Dendritic cell treated with granulocyte-macrophage colony-stimulating factor and Interleukin-4, amounts not matched to agents 40 ng/mL and 50 ng/mL, for 4 days (primary cell): Measurements from ENCODE around the gene TNRC6B.

ENCODE experiments used
- H3K27ac Mint-ChIP-seq: one replicate; pipeline ENCODE4 v1.8.0; 2022; ENCODE audit warnings: mild to moderate bottlenecking, mixed read lengths
- H3K27me3 Mint-ChIP-seq: one replicate; pipeline ENCODE4 v1.8.0; 2022; ENCODE audit warnings: mild to moderate bottlenecking, mixed read lengths
- H3K36me3 Mint-ChIP-seq: one replicate; pipeline ENCODE4 v1.8.0; 2022; ENCODE audit warnings: low read depth, mixed read lengths
- H3K4me1 Mint-ChIP-seq: one replicate; pipeline ENCODE4 v1.8.0; 2022; ENCODE audit warnings: low read depth, mixed read lengths
- H3K4me3 Mint-ChIP-seq: one replicate; pipeline ENCODE4 v1.8.0; 2022; ENCODE audit warnings: mild to moderate bottlenecking, moderate library complexity, mixed read lengths
- H3K9me3 Mint-ChIP-seq: one replicate; pipeline ENCODE4 v1.8.0; 2022; ENCODE audit warnings: mixed read lengths
- intact Hi-C: fragments of 100-400 bp; cut with micrococcal nuclease; formaldehyde crosslinking; loops from one replicate; pipeline ENCODE4 v1.15.0; 2022

TNRC6B gene

DNA sequence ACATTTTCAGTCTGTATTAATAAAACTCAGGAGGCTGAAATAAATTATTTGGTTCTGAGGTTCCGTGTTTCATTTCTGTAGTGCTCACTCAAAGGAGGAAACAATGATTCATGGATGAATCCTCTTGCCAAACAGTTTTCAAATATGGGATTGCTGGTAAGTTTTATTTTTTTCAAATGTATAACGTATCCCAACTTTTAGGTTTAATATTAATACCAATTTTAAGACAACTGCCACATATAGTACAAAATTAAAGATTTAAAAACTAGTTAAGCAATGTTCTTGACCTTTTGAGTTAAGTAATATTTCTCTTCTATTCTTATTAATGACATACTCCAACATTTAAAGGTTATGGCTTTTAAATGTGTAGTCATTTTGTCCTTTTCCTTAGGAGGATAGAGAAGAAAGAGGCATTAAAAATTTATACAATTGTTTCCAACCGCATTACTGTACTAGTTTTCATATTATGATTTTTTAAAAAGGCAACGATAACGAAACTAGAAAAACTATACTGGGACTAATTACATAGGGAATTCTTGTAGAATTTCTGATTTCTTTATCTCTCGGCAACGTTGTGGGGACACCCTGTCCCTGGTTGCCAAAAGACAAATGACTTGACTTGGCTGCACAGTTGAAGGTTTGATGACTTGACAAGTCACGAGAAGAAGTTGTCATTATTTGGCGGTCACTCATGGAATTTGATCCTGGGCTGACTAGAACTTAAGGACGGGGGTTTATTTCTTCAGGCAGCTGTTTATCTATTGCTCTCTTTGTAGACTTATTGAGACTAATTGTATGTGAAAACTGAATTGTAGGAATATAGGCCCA is 99.5 kb downstream of the TNRC6B start:
- Mint-ChIP-seq H3K4me1 (peaks cover 14% of the 10 kb centered on the region), H3K36me3 (peaks cover 91% of the 10 kb centered on the region), H3K9me3 (no peaks in the 10 kb centered on the region), H3K27ac (no peak overlapping the region), H3K4me3 (no peak overlapping the region), H3K27me3 (no peaks in the 10 kb centered on the region)
- intact Hi-C loops: no loop called here

DNA sequence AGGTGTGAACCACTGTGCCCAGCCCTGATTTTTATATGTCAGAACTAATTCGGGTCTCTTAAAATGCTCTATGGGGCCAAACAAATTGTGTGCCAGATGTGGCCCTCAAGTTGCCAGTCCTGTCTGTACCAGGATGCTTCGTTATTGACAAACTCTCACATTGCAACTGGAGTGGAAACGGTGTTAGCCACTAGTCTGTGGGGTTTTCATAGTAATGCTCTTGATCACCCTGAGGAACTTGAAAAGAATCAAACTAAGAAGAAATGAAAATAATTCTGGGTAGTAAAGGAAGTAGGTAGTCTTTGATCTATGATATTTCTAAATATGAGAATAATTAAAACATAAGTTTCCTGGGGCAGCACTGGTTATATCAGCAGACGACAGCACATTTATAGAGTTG is 101.3 kb downstream of the TNRC6B start:
- Mint-ChIP-seq H3K27ac (no peak overlapping the region), H3K4me3 (no peak overlapping the region), H3K9me3 (no peaks in the 10 kb centered on the region), H3K4me1 (peaks cover 14% of the 10 kb centered on the region), H3K27me3 (no peaks in the 10 kb centered on the region), H3K36me3 (peaks cover 73% of the 10 kb centered on the region)
- intact Hi-C loops: no loop called here

DNA sequence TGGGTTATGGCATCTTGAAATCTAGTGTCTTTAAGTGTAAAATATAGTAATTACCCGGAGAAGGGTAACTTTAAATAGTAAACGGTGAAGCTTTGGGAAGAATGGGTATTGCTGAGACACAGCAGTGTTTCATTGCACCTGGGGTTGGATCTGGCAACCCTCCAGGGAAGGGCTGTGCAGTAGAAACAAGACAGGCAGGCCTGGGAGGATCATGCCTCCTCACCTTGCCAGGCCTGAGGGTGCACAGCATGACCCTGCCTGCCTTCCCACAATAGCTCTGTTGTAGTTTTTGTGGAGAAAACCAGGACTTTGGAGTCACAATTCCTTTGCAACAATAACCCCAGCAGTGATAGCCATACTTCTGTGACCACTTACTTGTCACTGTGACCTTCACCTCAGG is 104.0 kb downstream of the TNRC6B start:
- no peaks in the 10 kb centered on the region for H3K4me1 Mint-ChIP-seq
- H3K36me3 Mint-ChIP-seq: peaks cover 74% of the 10 kb centered on the region
- H3K27ac Mint-ChIP-seq: no peak overlapping the region
- no peaks in the 10 kb centered on the region for H3K27me3 Mint-ChIP-seq
- H3K9me3 Mint-ChIP-seq: no peaks in the 10 kb centered on the region
- H3K4me3 Mint-ChIP-seq: no peak overlapping the region
- intact Hi-C loops: no loop called here

DNA sequence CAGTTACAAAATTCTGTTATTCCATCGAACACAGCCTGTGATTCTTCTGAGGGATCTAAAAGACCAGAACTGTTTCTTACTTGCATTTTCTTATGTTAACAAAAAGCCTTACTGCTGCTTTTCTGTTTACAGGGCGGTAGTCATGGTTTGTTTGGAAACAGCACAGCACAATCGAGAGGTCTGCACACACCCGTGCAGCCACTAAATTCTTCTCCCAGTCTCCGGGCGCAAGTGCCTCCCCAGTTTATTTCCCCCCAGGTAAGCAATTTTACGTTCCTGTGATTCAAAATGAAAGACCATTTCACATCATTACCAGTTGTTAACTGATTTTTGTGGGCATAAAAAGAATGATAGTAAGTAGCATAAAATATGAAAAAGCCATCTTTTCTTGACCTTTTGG is 107.8 kb downstream of the TNRC6B start:
- no peaks in the 10 kb centered on the region for H3K27me3 Mint-ChIP-seq
- peaks cover 76% of the 10 kb centered on the region for H3K36me3 Mint-ChIP-seq
- H3K4me3 Mint-ChIP-seq: no peak overlapping the region
- no peaks in the 10 kb centered on the region for H3K9me3 Mint-ChIP-seq
- intact Hi-C loops: no loop called here
- H3K27ac Mint-ChIP-seq: no peak overlapping the region
- peaks cover 6% of the 10 kb centered on the region for H3K4me1 Mint-ChIP-seq

DNA sequence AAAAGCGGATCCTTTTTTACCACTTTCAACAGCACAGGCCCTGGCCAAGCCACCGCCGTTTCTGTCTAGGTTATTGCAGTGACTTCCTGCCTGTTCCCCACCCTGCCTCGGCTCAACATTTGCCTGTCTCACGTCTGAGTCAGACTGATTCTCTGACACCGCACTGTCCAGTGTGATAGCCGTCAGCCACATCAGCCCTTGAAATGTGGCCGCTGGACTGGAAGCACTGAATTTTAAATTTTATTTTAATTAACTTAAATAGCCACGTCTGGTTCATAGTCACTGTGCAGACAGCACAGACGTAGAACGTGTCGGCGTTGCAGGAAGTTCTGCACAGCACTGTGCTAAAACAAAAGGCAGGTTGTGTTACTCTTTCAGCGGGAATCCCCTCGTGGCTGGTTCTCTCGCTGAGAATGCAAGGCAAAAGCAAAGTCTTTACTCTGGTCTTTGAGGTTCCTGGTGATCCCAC is 112.3 kb downstream of the TNRC6B start:
- Mint-ChIP-seq H3K4me3 (no peak overlapping the region), H3K4me1 (peaks cover 6% of the 10 kb centered on the region), H3K9me3 (no peaks in the 10 kb centered on the region), H3K27me3 (no peaks in the 10 kb centered on the region), H3K27ac (no peak overlapping the region), H3K36me3 (peaks cover 98% of the 10 kb centered on the region)
- intact Hi-C loops: no loop called here

DNA sequence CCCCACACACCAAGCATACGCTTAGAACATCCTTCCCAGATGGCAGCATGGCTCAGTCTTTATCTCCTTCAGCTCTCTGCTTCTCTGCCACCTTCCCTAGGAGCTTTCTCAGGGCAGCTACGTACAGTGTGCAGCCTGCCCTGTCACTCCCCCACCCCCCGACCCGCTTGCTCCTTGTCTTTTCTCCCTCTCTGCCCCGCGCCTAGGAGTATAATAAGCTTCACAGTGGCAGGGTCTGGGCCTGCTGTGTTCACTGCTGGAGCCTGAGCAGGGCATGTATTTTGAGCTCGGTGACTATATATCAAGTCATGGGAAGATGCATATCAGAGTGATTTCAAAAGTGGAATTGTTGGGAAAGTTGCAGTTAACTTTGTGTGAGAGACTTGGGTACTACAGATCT is 112.8 kb downstream of the TNRC6B start:
- intact Hi-C loops: no loop called here
- no peaks in the 10 kb centered on the region for H3K27me3 Mint-ChIP-seq
- no peak overlapping the region for H3K27ac Mint-ChIP-seq
- peaks cover 98% of the 10 kb centered on the region for H3K36me3 Mint-ChIP-seq
- H3K9me3 Mint-ChIP-seq: no peaks in the 10 kb centered on the region
- H3K4me1 Mint-ChIP-seq: peaks cover 6% of the 10 kb centered on the region
- no peak overlapping the region for H3K4me3 Mint-ChIP-seq

DNA sequence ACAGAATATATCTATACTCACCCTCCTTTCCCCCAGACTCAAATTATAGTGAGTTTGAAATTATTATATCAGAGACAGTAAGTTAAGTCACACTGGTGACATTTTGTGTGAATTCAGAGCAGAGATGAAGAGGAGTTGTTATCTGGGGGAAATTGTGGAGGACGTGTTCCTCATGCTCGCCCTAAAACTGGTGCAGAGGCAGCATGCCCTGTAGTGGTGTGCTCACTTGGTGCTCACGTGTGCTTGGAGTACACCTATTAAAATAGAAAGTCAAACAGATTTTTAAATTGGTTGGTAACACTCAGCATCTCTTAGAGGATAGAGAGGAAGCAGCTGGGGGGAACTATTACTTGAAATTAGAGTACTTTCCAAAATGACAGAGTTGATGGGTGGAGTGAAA is 117.0 kb downstream of the TNRC6B start:
- Mint-ChIP-seq H3K9me3 (no peaks in the 10 kb centered on the region), H3K27ac (no peak overlapping the region), H3K27me3 (no peaks in the 10 kb centered on the region), H3K4me1 (peaks cover under 1% of the 10 kb centered on the region), H3K36me3 (peaks cover 93% of the 10 kb centered on the region), H3K4me3 (no peak overlapping the region)
- intact Hi-C loops: no loop called here

DNA sequence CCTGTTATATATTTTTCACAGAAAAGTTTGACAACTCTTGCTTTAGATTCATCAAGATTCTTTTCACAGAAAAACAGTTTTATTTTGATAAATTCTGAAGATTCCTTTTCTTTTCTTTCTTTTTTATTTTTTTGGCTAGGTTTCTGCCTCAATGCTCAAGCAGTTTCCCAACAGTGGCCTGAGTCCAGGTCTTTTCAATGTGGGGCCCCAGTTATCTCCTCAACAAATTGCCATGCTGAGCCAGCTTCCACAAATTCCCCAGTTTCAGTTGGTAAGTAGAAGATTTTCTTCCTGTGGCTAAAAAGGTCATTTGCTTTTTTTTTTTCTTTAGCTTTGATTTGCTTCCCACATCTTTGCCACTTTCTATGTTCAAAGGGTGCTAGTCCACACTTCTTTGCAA is 122.6 kb downstream of the TNRC6B start:
- H3K27ac Mint-ChIP-seq: no peak overlapping the region
- intact Hi-C loops: no loop called here
- no peaks in the 10 kb centered on the region for H3K9me3 Mint-ChIP-seq
- H3K36me3 Mint-ChIP-seq: peaks cover 88% of the 10 kb centered on the region
- no peaks in the 10 kb centered on the region for H3K27me3 Mint-ChIP-seq
- H3K4me3 Mint-ChIP-seq: no peak overlapping the region
- no peaks in the 10 kb centered on the region for H3K4me1 Mint-ChIP-seq

DNA sequence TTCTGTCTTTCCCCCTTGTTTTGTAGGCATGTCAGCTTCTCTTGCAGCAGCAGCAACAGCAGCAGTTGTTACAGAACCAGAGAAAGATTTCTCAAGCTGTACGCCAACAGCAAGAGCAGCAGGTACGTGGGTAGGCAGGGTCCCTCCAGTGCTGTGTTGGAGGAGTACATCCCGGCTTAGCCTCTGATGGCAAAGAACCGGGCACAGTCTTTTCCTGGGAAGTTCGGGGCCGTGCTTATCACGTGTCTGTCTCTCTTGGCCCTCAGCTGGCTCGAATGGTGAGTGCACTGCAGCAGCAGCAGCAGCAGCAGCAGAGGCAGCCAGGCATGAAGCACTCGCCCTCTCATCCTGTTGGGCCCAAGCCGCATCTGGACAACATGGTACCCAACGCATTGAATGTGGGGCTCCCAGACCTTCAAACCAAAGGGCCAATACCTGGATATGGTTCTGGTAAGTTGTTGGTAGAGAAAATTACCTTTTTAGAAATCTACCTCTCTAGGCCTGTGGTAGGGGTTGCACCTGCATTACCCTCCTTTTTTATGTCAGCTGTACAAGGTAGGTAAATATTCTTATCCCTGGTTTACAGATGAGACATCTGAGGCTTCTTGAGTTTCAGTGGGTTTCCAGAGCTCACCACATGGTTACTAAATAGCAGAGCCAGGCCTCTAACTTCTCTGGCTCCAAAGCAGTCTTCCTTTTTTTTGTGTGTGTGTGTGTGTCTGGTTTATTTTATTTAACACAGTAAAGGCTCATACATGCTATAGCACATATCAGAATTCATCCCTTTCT is 123.4 kb downstream of the TNRC6B start:
- Mint-ChIP-seq H3K4me3 (no peak overlapping the region), H3K4me1 (no peaks in the 10 kb centered on the region), H3K27me3 (no peaks in the 10 kb centered on the region), H3K9me3 (no peaks in the 10 kb centered on the region), H3K36me3 (peaks cover 88% of the 10 kb centered on the region), H3K27ac (no peak overlapping the region)
- intact Hi-C loops: no loop called here

DNA sequence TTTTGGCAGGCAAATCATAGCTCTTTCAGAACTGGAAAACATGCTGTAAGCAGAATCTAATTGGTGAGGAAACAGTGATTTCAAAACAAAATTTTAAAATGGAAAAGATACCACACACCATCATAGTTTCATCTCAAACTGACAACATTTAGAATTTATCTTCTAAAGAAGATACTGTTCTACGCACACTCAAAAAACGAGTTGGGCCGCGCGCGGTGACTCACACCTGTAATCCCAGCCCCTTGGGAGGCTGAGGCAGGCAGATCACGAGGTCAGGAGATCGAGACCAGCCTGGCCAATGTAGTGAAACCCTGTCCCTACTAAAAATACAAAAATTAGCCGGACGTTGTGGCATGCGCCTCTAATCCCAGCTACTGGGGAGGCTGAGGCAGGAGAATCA is 124.4 kb downstream of the TNRC6B start:
- no peak overlapping the region for H3K4me3 Mint-ChIP-seq
- no peak overlapping the region for H3K27ac Mint-ChIP-seq
- no peaks in the 10 kb centered on the region for H3K27me3 Mint-ChIP-seq
- no peaks in the 10 kb centered on the region for H3K4me1 Mint-ChIP-seq
- intact Hi-C loops: no loop called here
- H3K36me3 Mint-ChIP-seq: peaks cover 80% of the 10 kb centered on the region
- no peaks in the 10 kb centered on the region for H3K9me3 Mint-ChIP-seq

DNA sequence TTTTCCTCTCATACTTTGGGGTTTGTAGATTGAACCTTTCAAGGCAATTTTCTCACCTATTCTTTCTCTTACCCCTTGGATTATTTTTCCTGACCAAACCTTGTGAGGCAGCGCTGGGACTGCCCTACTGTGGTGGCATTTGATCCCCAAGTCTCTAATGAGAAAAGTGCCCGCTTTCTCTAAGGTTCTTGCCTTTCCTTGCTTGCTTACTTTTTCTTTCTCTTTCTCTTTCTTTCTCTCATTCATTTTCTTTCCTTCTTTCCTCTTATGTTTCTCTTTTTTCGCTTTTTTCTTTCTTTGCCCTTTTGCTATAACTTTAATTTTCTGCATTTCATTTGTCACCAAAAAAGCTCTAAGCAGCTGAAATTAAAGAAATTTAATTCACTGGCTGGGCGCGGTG is 127.9 kb downstream of the TNRC6B start:
- Mint-ChIP-seq H3K36me3 (peaks cover 86% of the 10 kb centered on the region), H3K9me3 (no peaks in the 10 kb centered on the region), H3K4me1 (no peaks in the 10 kb centered on the region), H3K4me3 (no peak overlapping the region), H3K27me3 (no peaks in the 10 kb centered on the region), H3K27ac (no peak overlapping the region)
- intact Hi-C loops: no loop called here

DNA sequence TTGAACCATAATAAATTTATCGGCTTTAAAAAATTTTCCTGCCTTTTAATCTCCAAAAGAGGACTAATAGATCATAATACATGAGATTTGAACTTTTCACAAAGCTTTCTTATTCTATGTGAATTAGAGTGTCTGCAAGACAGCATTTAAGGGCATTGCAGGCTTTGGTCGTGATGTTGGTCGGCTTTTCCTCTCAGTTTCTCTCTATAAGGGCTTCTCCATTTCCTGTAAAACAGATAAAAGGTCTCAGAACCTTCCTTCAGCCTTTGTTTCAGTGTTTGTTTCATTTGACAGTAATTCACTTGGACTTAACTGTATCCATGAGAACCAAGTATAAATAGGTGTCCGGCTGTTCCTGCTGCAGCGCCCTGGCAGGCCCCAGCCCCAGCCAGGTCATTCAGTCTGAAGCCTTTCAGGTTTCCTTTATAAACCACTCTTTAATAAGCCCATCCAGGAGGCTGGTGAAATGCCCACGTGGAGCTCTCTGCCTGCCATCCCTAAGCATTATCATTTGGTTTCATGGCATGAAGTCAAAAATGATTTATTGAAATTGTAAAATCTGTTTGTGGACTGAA is 131.4 kb downstream of the TNRC6B start:
- peaks cover 13% of the 10 kb centered on the region for H3K4me1 Mint-ChIP-seq
- H3K9me3 Mint-ChIP-seq: no peaks in the 10 kb centered on the region
- H3K27ac Mint-ChIP-seq: no peak overlapping the region
- peaks cover 90% of the 10 kb centered on the region for H3K36me3 Mint-ChIP-seq
- intact Hi-C loops: no loop called here
- no peaks in the 10 kb centered on the region for H3K27me3 Mint-ChIP-seq
- no peak overlapping the region for H3K4me3 Mint-ChIP-seq

DNA sequence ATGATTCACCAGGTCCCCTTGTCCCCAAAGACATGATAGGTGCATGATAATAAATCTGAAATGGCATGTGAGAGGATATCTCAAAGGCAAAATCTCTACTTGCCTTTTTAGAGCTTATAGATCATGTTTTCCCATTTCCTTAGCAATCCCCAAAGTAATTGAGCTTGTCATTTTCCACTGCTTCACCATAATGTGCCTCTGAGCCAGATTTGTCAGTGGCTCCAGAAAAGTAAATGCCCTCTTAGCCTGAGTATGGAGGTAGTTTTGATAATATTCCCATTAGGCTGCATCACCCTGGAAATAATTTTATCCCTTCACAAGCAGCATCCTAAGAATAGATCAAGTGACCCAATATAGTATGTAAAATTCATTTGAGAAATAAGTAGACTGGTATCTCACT is 131.9 kb downstream of the TNRC6B start:
- intact Hi-C loops: no loop called here
- no peak overlapping the region for H3K4me3 Mint-ChIP-seq
- H3K36me3 Mint-ChIP-seq: peaks cover 91% of the 10 kb centered on the region
- no peaks in the 10 kb centered on the region for H3K9me3 Mint-ChIP-seq
- H3K27ac Mint-ChIP-seq: no peak overlapping the region
- peaks cover 13% of the 10 kb centered on the region for H3K4me1 Mint-ChIP-seq
- H3K27me3 Mint-ChIP-seq: no peaks in the 10 kb centered on the region

DNA sequence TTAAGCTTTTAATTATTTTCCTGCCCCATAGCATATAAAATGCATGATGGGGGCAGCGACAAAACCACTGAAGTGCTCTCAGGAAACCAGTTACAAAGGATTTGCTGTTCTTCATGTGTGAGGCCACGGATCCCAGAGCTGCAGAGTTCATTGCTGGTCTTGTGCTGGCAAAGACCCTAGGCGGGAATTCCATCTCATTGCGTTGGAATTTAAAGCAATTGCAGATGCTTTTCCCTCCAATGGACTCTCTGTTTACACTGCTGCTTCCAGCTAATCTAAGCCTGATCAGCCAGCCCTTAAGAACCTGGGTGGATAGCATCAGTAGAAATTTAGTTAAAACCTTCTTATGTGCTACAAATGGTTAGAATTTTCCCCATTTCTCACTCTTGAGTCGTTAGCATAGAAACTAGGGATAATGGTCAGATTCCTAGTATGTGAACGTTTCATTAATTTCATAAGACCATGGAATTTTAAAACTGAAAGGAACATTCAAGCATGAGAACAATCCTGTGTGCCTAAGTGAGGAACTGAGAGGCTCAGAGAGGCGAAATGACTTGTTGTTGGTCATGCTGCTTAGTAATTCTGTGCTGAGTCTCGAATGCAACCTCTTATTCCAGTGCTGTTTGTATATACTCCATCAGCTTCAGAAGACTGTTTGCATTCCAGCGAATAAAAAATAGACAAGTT is 132.5 kb downstream of the TNRC6B start:
- peaks cover 90% of the 10 kb centered on the region for H3K36me3 Mint-ChIP-seq
- intact Hi-C loops: no loop called here

More for the DNA sequence above, 132.5 kb downstream of the TNRC6B start:
- Mint-ChIP-seq H3K4me1 (peaks cover 13% of the 10 kb centered on the region), H3K4me3 (no peak overlapping the region), H3K27me3 (no peaks in the 10 kb centered on the region), H3K27ac (no peak overlapping the region), H3K9me3 (no peaks in the 10 kb centered on the region)
